GM21526 (cell line): Measurements from ENCODE around the gene ALDH3B2.
"Not testable (repeated sequence)": the region's sequence is repeated elsewhere in the genome, so short reads cannot be mapped to it uniquely, and the experiment has no call there.

Experiments
- ATAC-seq: cut with Tn5 transposase; IDR thresholded peaks from one replicate; pipeline ENCODE4 v1.9.1; 2021; ENCODE audit warnings: moderate library complexity; ENCODE audit not compliant: unreplicated experiment, low FRiP score

The ALDH3B2 gene

GRCh38 chr11:67632175-67632981 is 42.0 kb downstream of the ALDH3B2 start:
- ATAC-seq = no peak

- ATAC-seq = no peak
Observed at GRCh38 chr11:67631853-67632174, 42.6 kb downstream of the ALDH3B2 start.

GRCh38 chr11:67631411-67631810 is 43.0 kb downstream of the ALDH3B2 start:
- ATAC-seq = no peak

GRCh38 chr11:67630943-67631331 is 43.5 kb downstream of the ALDH3B2 start:
- ATAC-seq = no peak

GRCh38 chr11:67630228-67630942 is 44.0 kb downstream of the ALDH3B2 start:
- peak; percentile 47 for ATAC-seq

GRCh38 chr11:67629386-67630227 is 44.8 kb downstream of the ALDH3B2 start, which contains the start of gene NUDT8:
TSS of gene NUDT8 (minus strand) at chr11:67629937. CDS start at chr11:67629911, 26 bp downstream.
- peak; percentile 46 for ATAC-seq

GRCh38 chr11:67628710-67629385 is 45.6 kb downstream of the ALDH3B2 start:
- no peak for ATAC-seq

GRCh38 chr11:67627812-67628624 is 46.4 kb downstream of the ALDH3B2 start:
- ATAC-seq = no peak

- no peak for ATAC-seq
Observed at GRCh38 chr11:67627441-67627811, 47.0 kb downstream of the ALDH3B2 start.

GRCh38 chr11:67626970-67627369 is 47.5 kb downstream of the ALDH3B2 start:
- no peak for ATAC-seq

GRCh38 chr11:67626131-67626833 is 48.1 kb downstream of the ALDH3B2 start:
- not testable (repeated sequence) for ATAC-seq

- not testable (repeated sequence) for ATAC-seq
Observed at GRCh38 chr11:67623795-67624194, 50.6 kb downstream of the ALDH3B2 start.

- ATAC-seq = not testable (repeated sequence)
Observed at GRCh38 chr11:67622905-67623304, 51.5 kb downstream of the ALDH3B2 start.

GRCh38 chr11:67621928-67622327 is 52.5 kb downstream of the ALDH3B2 start:
- not testable (repeated sequence) for ATAC-seq

GRCh38 chr11:67620621-67621020 is 53.8 kb downstream of the ALDH3B2 start:
- not testable (repeated sequence) for ATAC-seq

GRCh38 chr11:67619683-67620618 is 54.5 kb downstream of the ALDH3B2 start:
- not testable (repeated sequence) for ATAC-seq

GRCh38 chr11:67618901-67619659 is 55.3 kb downstream of the ALDH3B2 start:
- ATAC-seq = not testable (repeated sequence)
